GM23248 (cell line): ENCODE data around the gene SEMA6B. TPM values are rescaled to one million over a fixed set of nuclear protein-coding genes. Genes with fewer than 3 reads are reported as not detected.
"Not testable (repeated sequence)": the region's sequence is repeated elsewhere in the genome, so short reads cannot be mapped to it uniquely, and the experiment has no call there.

ENCODE experiments used
- DNase-seq: peaks from one replicate; pipeline ENCODE4 v3.0.0-alpha.2; 2015
- H2AFZ ChIP-seq: fragments of 200-600 bp; sonication (generic); 2 replicates; pipeline ENCODE4 v1.6.1; 2016; ENCODE audit warnings: antibody characterized with exemption
- H3F3A ChIP-seq: fragments of 200-600 bp; sonication (generic); 2 replicates; pipeline ENCODE4 v1.6.1; 2016; ENCODE audit warnings: mild to moderate bottlenecking, antibody characterized with exemption, mixed run types; ENCODE audit not compliant: insufficient read depth
- H3K27ac ChIP-seq: fragments of 200-600 bp; sonication (generic); 2 replicates; pipeline ENCODE4 v1.5.1; 2016; ENCODE audit warnings: mild to moderate bottlenecking
- H3K27me3 ChIP-seq: fragments of 200-600 bp; sonication (generic); replicated peaks from 2 replicates; pipeline ENCODE4 v1.6.1; 2016; ENCODE audit warnings: mild to moderate bottlenecking; ENCODE audit not compliant: insufficient read depth
- H3K36me3 ChIP-seq: fragments of 200-600 bp; sonication (generic); 2 replicates; pipeline ENCODE4 v1.6.1; 2016; ENCODE audit warnings: low read depth, mild to moderate bottlenecking
- H3K4me1 ChIP-seq: fragments of 200-600 bp; sonication (generic); 2 replicates; pipeline ENCODE4 v1.6.1; 2016; ENCODE audit warnings: mild to moderate bottlenecking; ENCODE audit not compliant: insufficient read depth
- H3K4me2 ChIP-seq: fragments of 200-600 bp; sonication (generic); one replicate; pipeline ENCODE4 v1.6.1; 2016; ENCODE audit warnings: mild to moderate bottlenecking; ENCODE audit not compliant: unreplicated experiment
- H3K4me3 ChIP-seq: fragments of 200-600 bp; sonication (generic); 2 replicates; pipeline ENCODE4 v1.5.1; 2016; ENCODE audit warnings: mild to moderate bottlenecking
- H3K79me2 ChIP-seq: fragments of 200-600 bp; sonication (generic); 2 replicates; pipeline ENCODE4 v1.6.1; 2016; ENCODE audit warnings: mild to moderate bottlenecking; ENCODE audit not compliant: insufficient read depth
- H3K9ac ChIP-seq: fragments of 200-600 bp; sonication (generic); 2 replicates; pipeline ENCODE4 v1.6.1; 2016; ENCODE audit warnings: mild to moderate bottlenecking
- H3K9me2 ChIP-seq: fragments of 200-600 bp; sonication (generic); 2 replicates; pipeline ENCODE4 v1.6.1; 2016; ENCODE audit warnings: mixed run types, mild to moderate bottlenecking, moderate library complexity; ENCODE audit not compliant: insufficient read depth
- H3K9me3 ChIP-seq: fragments of 200-600 bp; sonication (generic); one replicate; pipeline ENCODE4 v1.6.1; 2017; ENCODE audit warnings: low read depth
- H4K20me1 ChIP-seq: fragments of 200-600 bp; sonication (generic); 2 replicates; pipeline ENCODE4 v1.6.0; 2016; ENCODE audit not compliant: insufficient read depth
- EZH2 ChIP-seq: fragments of 200-600 bp; sonication (generic); IDR thresholded peaks from 2 replicates; pipeline ENCODE4 v1.6.1; 2018; ENCODE audit warnings: antibody characterized with exemption, mild to moderate bottlenecking; ENCODE audit not compliant: insufficient read depth, poor library complexity, severe bottlenecking
- EZH2phosphoT487 ChIP-seq: fragments of 200-600 bp; sonication (generic); IDR thresholded peaks from 2 replicates; pipeline ENCODE4 v1.6.1; 2018; ENCODE audit warnings: antibody characterized with exemption, moderate library complexity, mild to moderate bottlenecking, low read depth; ENCODE audit not compliant: insufficient read depth
- WGBS, 2 experiments: methylation state at CpG; one replicate each; pipeline ENCODE4 v1.1.6; 2015 to 2017; ENCODE audit warnings: low lambda C conversion rate in 2 of 2, low coverage in 1 of 2; ENCODE audit errors: missing lambda C conversion rate in 2 of 2; 5-methylcytosine and 5-hydroxymethylcytosine counted together
- in situ Hi-C: fragments of 300-500 bp; cut with MboI; formaldehyde crosslinking; loops from 2 replicates; pipeline ENCODE4 v1.15.0; 2020
- polyA plus RNA-seq: library from polyadenylated mRNA; unstranded; fragments of >200 nt; fragmentation: Nextera tagmentation; extraction: Ambion mirVana; gene quantifications from 2 replicates; pipeline ENCODE4 v1.2.1, GENCODE V29; 2016
- total RNA-seq: library from RNA; depleted of rRNA; stranded (reverse); fragments of >200 nt; shearing (Covaris generic); gene quantifications from 2 replicates; pipeline ENCODE4 v1.2.3, GENCODE V29; 2014

The SEMA6B gene
- total and polyA plus RNA-seq, 2 experiments from 2014 or later, result not detected

DNA sequence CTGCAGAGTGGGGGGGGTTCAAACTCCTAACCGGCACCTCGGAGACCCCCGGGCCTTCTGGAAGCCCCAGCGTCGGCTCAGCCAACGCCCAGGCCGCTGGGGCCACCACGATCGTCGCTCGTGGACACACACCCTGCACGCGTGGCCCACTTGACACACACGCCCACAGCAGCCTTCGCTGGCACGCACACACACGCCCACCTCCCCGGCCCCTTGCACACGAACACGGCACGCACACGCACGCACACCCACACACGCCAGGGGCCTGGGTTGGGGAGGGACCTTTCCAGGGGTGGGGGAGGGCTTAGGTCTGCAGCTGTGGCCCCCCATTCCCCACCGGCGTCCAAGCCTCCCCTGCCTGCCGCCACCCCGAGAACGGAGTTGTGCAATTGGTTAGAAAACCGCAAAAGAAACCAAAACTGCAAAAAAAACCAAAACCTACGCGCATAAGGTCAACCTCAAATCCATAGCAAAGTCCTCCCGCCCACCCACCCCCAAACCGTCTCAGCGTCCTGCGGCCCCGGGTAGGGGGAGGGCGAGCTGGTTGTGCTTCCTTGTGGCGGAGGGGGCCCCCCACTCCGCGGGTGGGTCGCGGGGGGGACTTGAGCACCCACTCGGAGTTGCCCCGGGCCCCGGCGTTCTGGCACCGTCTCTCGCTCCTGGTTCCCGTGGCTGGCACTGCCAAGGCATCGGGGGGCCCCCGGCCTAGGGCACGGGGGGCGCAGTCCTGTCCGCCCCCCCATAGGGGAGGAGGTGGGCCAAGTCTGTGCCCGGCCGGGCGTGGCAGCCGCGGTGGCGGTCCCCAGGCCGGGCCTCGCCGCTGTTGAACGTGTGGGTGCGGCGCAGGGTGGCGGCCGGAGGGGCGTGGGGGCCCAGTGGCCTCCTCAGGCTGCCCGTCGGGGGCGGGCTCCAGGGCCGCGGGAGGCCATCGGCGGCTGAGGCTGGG is 16.3 kb downstream of the SEMA6B start:
- no peak overlapping the region for H2AFZ ChIP-seq
- H3K9ac ChIP-seq, result no peak overlapping the region
- no peak overlapping the region for H3K4me3 ChIP-seq
- no peaks in the 10 kb centered on the region for H3F3A ChIP-seq
- no peak overlapping the region for H3K27ac ChIP-seq
- no peak for DNase-seq
- no peaks in the 10 kb centered on the region for H4K20me1 ChIP-seq
- H3K9me2 ChIP-seq, result no peaks in the 10 kb centered on the region
- H3K79me2 ChIP-seq, result no peaks in the 10 kb centered on the region
- TF ChIP-seq EZH2phosphoT487 (no peak), EZH2 (no peak)
- in situ Hi-C loops, result no loop called here
- H3K9me3 ChIP-seq, result no peaks in the 10 kb centered on the region
- peaks cover 9% of the 10 kb centered on the region; the same call in 1 of the 2 replicates for H3K27me3 ChIP-seq
- 84% methylated on average over 26 to 77 of the region's 77 CpGs for WGBS, 2 experiments
- no peaks in the 10 kb centered on the region for H3K36me3 ChIP-seq
- H3K4me1 ChIP-seq, result no peaks in the 10 kb centered on the region
- no peak overlapping the region for H3K4me2 ChIP-seq

DNA sequence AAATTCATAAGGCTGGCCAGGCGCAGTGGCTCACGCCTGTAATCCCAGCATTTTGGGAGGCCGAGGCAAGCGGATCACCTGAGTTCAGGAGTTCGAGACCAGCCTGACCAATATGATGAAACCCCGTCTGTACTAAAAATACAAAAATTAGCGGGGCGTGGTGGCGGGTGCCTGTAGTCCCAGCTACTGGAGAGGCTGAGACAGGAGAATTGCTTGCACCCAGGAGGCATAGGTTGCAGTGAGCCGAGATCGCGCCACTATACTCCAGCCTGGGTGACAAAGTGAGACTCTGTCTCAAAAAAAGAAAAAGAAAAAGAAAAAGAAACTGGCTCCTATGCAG is 17.7 kb downstream of the SEMA6B start:
- in situ Hi-C loops, H4K20me1 ChIP-seq, H3F3A ChIP-seq, H3K4me1 ChIP-seq, H3K27ac ChIP-seq, H3K36me3 ChIP-seq, H3K4me2 ChIP-seq, H3K9me3 ChIP-seq, H3K79me2 ChIP-seq, H3K4me3 ChIP-seq, H2AFZ ChIP-seq, H3K9ac ChIP-seq, DNase-seq, H3K9me2 ChIP-seq: not testable (repeated sequence)
- 94 to 96% methylated on average over 12 of the region's 12 CpGs for WGBS, 2 experiments
- peaks cover 21% of the 10 kb centered on the region for H3K27me3 ChIP-seq

DNA sequence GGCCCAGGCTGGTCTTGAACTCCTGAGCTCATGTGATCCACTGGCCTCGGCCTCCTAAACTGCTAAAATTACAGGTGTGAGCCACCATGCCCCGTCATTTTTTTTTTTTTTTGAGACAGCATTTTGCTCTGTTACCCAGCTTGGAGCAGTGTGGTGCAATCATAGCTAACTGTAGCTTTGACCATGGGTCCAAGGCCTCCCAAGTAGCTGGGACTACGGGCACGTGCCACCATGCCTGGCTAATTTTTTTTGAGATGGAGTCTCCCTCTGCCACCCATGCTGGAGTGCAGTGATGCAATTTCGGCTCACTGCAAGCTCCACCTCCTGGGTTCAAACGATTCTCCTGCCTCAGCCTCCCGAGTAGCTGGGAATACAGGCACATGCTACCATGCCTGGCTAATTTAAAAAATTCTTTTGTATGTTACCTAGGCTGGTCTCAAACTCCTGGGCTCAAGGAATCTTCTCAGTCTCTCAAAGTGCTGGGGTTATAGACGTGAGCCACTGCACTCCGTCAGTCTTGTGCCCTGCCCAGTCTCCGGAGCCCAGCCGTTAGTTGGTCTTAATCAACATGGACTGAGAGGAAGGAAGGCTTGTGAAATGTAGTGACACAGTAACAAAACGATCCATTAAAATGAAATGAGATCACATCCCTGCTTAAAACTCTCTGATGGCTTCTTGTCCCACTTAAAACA is 18.2 kb downstream of the SEMA6B start:
- no peaks in the 10 kb centered on the region for H3K4me1 ChIP-seq
- no peaks in the 10 kb centered on the region for H3K9me2 ChIP-seq
- in situ Hi-C loops, result no loop called here
- no peaks in the 10 kb centered on the region for H3K36me3 ChIP-seq
- H3K27ac ChIP-seq, result no peak overlapping the region
- no peaks in the 10 kb centered on the region for H3F3A ChIP-seq
- H2AFZ ChIP-seq, result no peak overlapping the region
- H3K79me2 ChIP-seq, result no peaks in the 10 kb centered on the region
- H3K4me2 ChIP-seq, result no peak overlapping the region
- H3K4me3 ChIP-seq, result no peak overlapping the region
- H3K9ac ChIP-seq, result no peak overlapping the region
- DNase-seq, result peak; percentile 33
- H4K20me1 ChIP-seq, result no peaks in the 10 kb centered on the region
- H3K9me3 ChIP-seq, result no peaks in the 10 kb centered on the region
- 51 to 55% methylated on average over 12 of the region's 12 CpGs for WGBS, 2 experiments
- peaks cover 23% of the 10 kb centered on the region for H3K27me3 ChIP-seq
- no peak for TF ChIP-seq EZH2
- TF ChIP-seq EZH2phosphoT487, result no peak

DNA sequence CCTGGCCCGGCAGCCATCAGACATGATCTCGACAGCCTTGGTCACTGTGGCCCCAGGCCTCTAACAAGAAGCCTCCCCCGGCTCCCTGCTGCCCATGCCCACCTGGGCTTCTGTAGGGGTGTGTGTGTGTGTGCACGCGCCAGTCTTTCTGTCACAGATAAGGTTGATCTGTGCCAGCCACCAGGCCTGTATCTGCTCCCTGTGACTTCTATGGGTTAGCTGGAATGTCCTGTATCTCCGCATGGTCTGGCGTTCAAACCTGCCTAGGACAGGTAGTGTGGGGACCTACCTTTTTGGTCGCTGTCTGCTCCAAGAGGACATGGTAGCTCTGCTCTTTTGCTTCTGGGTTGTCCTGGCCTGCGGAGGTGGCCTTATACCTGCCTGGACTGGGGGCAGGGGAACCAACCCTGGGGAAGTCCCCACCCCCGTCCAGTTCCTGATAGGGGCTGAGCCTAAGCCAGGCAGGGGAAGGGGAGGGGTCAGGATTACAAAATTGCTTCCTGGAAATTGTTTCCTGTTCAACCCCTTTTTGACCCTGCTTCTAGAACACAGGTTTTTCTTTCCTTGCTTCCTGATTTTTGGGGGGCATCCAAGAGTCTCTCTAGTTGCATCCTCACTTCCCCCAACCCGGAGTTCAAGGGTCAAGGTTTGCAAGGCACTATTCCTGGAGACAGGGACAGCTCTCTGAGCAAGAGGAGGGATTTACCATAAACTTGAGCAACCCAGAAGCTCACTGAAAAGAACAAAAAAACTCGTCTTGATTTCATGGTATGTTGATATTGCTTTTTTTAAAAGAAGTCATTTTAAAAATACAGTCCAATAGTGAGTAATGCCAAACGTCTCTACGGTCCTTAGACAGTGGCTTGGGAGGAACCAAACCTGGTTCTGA is 19.5 kb downstream of the SEMA6B start, which contains the start of gene LRG1:
Gene LRG1, minus strand, starts transcription at position 344 of the 889 bp plus-strand sequence. Its CDS starts 23 bp downstream, at position 321.
- no peak for DNase-seq
- Histone ChIP-seq H3K9ac (no peak within 1 kb of the TSS), H3K4me1 (no peaks in the 10 kb centered on the region), H3K27ac (no peak within 1 kb of the TSS), H3K27me3 (peaks cover 36% of the 10 kb centered on the region), H3F3A (no peaks in the 10 kb centered on the region), H4K20me1 (no peaks in the 10 kb centered on the region), H2AFZ (no peak within 1 kb of the TSS), H3K4me3 (no peak within 1 kb of the TSS), H3K4me2 (no peak within 1 kb of the TSS), H3K36me3 (no peaks in the 10 kb centered on the region), H3K9me3 (no peaks in the 10 kb centered on the region), H3K9me2 (no peaks in the 10 kb centered on the region), H3K79me2 (no peaks in the 10 kb centered on the region)
- in situ Hi-C loops, result no loop called here
- 67% methylated on average over 14 of the region's 14 CpGs for WGBS, 2 experiments
- TF ChIP-seq EZH2 (no peak), EZH2phosphoT487 (no peak)
